NCI-H128 (cell line): ENCODE data around the gene LTA4H.

Experiments used
- DNase-seq: peaks from one replicate; lab custom pipeline; 2025; ENCODE audit not compliant: unreplicated experiment; lab: John Stamatoyannopoulos, UW

The LTA4H gene

DNA sequence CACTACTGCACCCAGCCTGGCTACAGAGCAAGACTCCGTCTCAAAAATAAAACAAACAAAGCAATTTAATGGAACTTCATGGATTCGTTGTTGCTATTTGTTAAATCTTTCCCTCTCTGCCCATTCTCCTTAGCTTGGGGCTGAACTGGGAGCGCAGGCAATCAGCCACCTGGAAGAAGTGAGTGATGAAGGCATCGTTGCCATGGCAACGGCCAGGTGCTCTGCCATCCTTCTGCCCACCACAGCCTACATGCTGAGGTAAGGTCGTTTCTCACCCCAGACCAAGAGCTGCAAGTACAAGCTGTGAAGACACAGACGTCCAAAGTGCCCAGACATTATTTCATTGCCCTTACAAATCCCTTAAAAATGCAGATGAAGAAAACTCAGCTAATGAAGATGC is 73.2 kb downstream of the LTA4H start:
- no peak for DNase-seq

- DNase-seq: no peak
Observed at GRCh38 chr12:95960241-95960640, 75.1 kb downstream of the LTA4H start.

DNA sequence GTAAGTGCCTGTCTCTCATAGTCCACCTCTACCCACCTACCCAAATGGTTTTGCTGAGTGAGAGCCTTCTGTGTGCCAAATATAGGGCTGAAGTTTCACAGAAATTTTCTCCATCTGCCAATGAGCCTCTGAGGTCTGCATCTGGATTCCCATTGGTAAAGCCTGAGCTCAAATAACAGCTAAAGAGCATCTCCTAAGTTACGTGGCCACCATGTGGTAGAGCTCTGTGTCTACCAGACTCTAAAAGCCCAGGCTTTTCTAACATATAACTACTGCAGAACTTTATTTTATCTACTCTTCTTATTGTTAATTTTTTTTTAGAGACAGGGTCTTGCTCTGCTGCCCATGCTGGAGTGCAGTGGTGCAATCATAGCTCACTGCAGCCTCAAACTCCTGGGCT is 76.3 kb downstream of the LTA4H start:
- no peak for DNase-seq

- DNase-seq: no peak
Observed at GRCh38 chr12:95956557-95957145, 78.7 kb downstream of the LTA4H start.

GRCh38 chr12:95955549-95956159 is 79.7 kb downstream of the LTA4H start:
- DNase-seq: no peak

DNA sequence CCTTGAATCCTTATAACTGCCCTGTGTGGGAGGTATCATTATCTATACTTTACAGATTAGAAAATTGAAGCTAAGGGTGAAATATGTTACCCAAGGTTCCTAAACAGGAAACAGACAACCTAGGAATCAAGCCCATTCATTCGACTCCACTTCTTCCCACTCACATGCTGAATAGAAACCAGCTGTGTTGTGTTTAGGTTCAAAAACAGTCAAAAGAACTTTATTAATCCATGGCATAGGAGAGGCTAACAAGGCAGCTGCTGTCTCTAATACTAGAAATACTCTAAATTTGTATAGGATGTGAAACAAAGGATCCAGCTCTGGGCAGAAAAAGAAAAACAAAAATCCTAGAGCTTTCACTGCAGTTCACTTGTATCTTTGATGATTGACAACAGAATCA is 82.4 kb downstream of the LTA4H start:
- DNase-seq: no peak

DNA sequence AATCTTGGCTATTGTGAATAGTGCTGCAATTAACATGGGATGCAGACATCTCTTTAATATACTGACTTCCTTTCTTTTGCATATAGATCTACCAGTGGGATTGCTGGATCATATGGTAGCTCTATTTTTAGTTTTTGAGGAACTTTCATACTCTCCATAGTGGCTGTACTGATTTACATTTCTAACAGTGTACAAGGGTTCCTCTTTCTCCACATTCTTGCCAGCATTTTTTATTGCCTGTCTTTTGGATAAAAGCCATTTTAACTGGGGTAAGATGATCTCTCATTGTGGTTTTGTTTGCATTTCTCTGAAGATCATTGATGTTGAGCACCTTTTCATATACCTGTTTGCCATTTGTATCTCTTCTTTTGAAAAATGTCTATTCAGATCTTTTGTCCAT is 83.9 kb downstream of the LTA4H start:
- no peak for DNase-seq
